Amygdala (tissue), 56 donors: ENCODE results near the gene KRABD2.
"Not testable (repeated sequence)": the region's sequence is repeated elsewhere in the genome, so short reads cannot be mapped to it uniquely, and the experiment has no call there.

Experiments used
- DNase-seq, 56 donors: peaks; one replicate each; lab custom pipeline; 2025; lab: John Stamatoyannopoulos, UW

KRABD2 gene

GRCh38 chr17:8393470-8394231, 17.1 kb upstream of the KRABD2 start:
- no peak for DNase-seq

- no peak for DNase-seq
Measured at GRCh38 chr17:8392674-8393469, 16.4 kb upstream of the KRABD2 start.

GRCh38 chr17:8392274-8392673, 15.8 kb upstream of the KRABD2 start:
- DNase-seq: no peak

- DNase-seq: no peak
Measured at GRCh38 chr17:8391711-8392110, 15.2 kb upstream of the KRABD2 start.

- no peak for DNase-seq
Measured at GRCh38 chr17:8387914-8388651, 11.6 kb upstream of the KRABD2 start.

- no peak for DNase-seq
Measured at GRCh38 chr17:8386841-8387240, 10.3 kb upstream of the KRABD2 start.

- no peak for DNase-seq
Measured at GRCh38 chr17:8384801-8385378, 8.4 kb upstream of the KRABD2 start.

GRCh38 chr17:8383143-8383822, 6.8 kb upstream of the KRABD2 start, which contains the start of gene RPL26:
RPL26 (minus strand) TSS chr17:8383193; CDS start chr17:8382310, 883 bp downstream.
- peak; percentile 77 to 98 (median 92) for DNase-seq

GRCh38 chr17:8382880-8383142, 6.3 kb upstream of the KRABD2 start:
- no peak for DNase-seq

- no peak for DNase-seq
Measured at GRCh38 chr17:8382052-8382879, 5.8 kb upstream of the KRABD2 start.

- no peak for DNase-seq
Measured at GRCh38 chr17:8380049-8380448, 3.5 kb upstream of the KRABD2 start.

- DNase-seq: not testable (repeated sequence)
Measured at GRCh38 chr17:8378117-8378516, 1.6 kb upstream of the KRABD2 start.

GRCh38 chr17:8377422-8377821, 918 bp upstream of the KRABD2 start:
- no peak for DNase-seq

GRCh38 chr17:8375738-8376259, 705 bp downstream of the KRABD2 start:
- peak in 16 of 56 donors; percentile 9 to 47 (median 22) for DNase-seq

- DNase-seq: not testable (repeated sequence)
Measured at GRCh38 chr17:8373856-8374255, 2.6 kb downstream of the KRABD2 start.

GRCh38 chr17:8372422-8372821, 4.1 kb downstream of the KRABD2 start:
- no peak for DNase-seq

GRCh38 chr17:8371786-8372185, 4.7 kb downstream of the KRABD2 start:
- DNase-seq: no peak

GRCh38 chr17:8369944-8370343, 6.6 kb downstream of the KRABD2 start:
- no peak for DNase-seq

GRCh38 chr17:8368193-8368592, 8.3 kb downstream of the KRABD2 start:
- no peak for DNase-seq
